GM12892 (cell line): ENCODE measurements around the gene CNOT2.

Experiments used
- POLR2A ChIP-seq: IDR thresholded peaks from 2 replicates; pipeline ENCODE4 v1.6.1; 2011; ENCODE audit warnings: low read depth, low read length, control low read depth
- TAF1 ChIP-seq: IDR thresholded peaks from 2 replicates; pipeline ENCODE4 v1.6.1; 2011; ENCODE audit warnings: low read depth, mild to moderate bottlenecking, control low read depth, low read length, borderline replicate concordance

- no peak for TF ChIP-seq POLR2A
- no peak for TF ChIP-seq TAF1
Observed at GRCh38 chr12:70288817-70289216, 45.6 kb downstream of the CNOT2 start.
